B cell (primary cell): Measurements from ENCODE around the gene MNX1. TPM values are rescaled to one million over a fixed set of nuclear protein-coding genes. Genes with fewer than 3 reads are reported as not detected.

Experiments used
- ATAC-seq: fragments of 200-7000 bp; cut with Tn5 transposase; one replicate; pipeline ENCODE4 v1.10.0; 2021; ENCODE audit warnings: low read depth, mild to moderate bottlenecking, moderate number of reproducible peaks, moderate library complexity
- CTCF ChIA-PET: fragments of 350-600 bp; sonication (Branson Sonifier 250); formaldehyde crosslinking; loops from one replicate; lab custom pipeline; 2021; ENCODE audit warnings: antibody characterized with exemption, inconsistent platforms; lab: Charles Lee
- POLR2A ChIA-PET: fragments of 350-600 bp; sonication (Branson Sonifier 250); formaldehyde crosslinking; loops from one replicate; lab custom pipeline; 2021; ENCODE audit warnings: antibody characterized with exemption; lab: Charles Lee
- DNase-seq: peaks from one replicate; pipeline ENCODE4 v3.0.0; 2013
- H2AFZ ChIP-seq: 2 replicates; pipeline ENCODE4 v1.6.1; 2012; ENCODE audit warnings: mild to moderate bottlenecking, low read depth, low read length; ENCODE audit not compliant: insufficient read depth, poor library complexity, severe bottlenecking
- H3K27ac ChIP-seq, 2 donors: 1 replicate in 1 of 2; 2 replicates in 1 of 2; pipeline ENCODE4 v1.5.1; 2012 to 2013; ENCODE audit warnings: low read length in 2 of 2, mild to moderate bottlenecking in 2 of 2, moderate library complexity in 1 of 2
- H3K27me3 ChIP-seq, 4 experiments: fragments of 200-600 bp in 1 of 4; sonication (generic) in 1 of 4; replicated peaks in 1 of 4; 1 replicate in 2 of 4; 2 replicates in 2 of 4; pipeline versions ENCODE4 v1.6.1 to v1.7.0; 2013 to 2016; ENCODE audit warnings: low read length in 3 of 4, mild to moderate bottlenecking in 2 of 4, mixed read lengths in 1 of 4, moderate library complexity in 1 of 4; ENCODE audit not compliant: insufficient read depth in 4 of 4, control insufficient read depth in 3 of 4; ENCODE audit errors: control extremely low read depth in 1 of 4
- H3K36me3 ChIP-seq, 2 experiments: replicated peaks in 1 of 2; 1 replicate in 1 of 2; 2 replicates in 1 of 2; pipeline versions ENCODE4 v1.6.1 to v1.7.1; 2013; ENCODE audit warnings: low read length in 1 of 2; ENCODE audit not compliant: insufficient read depth in 2 of 2, control insufficient read depth in 1 of 2; ENCODE audit errors: control extremely low read depth in 1 of 2, extremely low read depth in 1 of 2
- H3K4me1 ChIP-seq, 2 donors: fragments of 200-600 bp in 1 of 2; sonication (generic) in 1 of 2; 1 replicate in 1 of 2; 2 replicates in 1 of 2; pipeline versions ENCODE4 v1.5.1 to v1.6.1; 2013 to 2017; ENCODE audit warnings: low read length in 2 of 2; ENCODE audit not compliant: control insufficient read depth in 2 of 2, insufficient read depth in 2 of 2
- H3K4me2 ChIP-seq: replicated peaks from 2 replicates; pipeline ENCODE3; 2012; ENCODE audit warnings: mild to moderate bottlenecking, low read depth, low read length; ENCODE audit not compliant: poor library complexity, severe bottlenecking
- H3K4me3 ChIP-seq, 5 experiments: fragments of 200-600 bp in 1 of 5; sonication (generic) in 1 of 5; 1 replicate in 3 of 5; 2 replicates in 2 of 5; pipeline versions ENCODE4 v1.5.1 to v1.7.0; 2011 to 2016; ENCODE audit warnings: low read length in 4 of 5, mild to moderate bottlenecking in 4 of 5, low read depth in 2 of 5, control low read depth in 1 of 5, moderate library complexity in 1 of 5; ENCODE audit not compliant: insufficient read depth in 1 of 5; ENCODE audit errors: control extremely low read depth in 1 of 5, extremely low read depth in 1 of 5
- H3K79me2 ChIP-seq: fragments of 200-600 bp; sonication (generic); one replicate; pipeline ENCODE4 v1.6.0; 2016; ENCODE audit warnings: low read length; ENCODE audit not compliant: control insufficient read depth, insufficient read depth
- H3K9ac ChIP-seq: fragments of 200-600 bp; sonication (generic); 2 replicates; pipeline ENCODE4 v1.6.1; 2017; ENCODE audit warnings: mild to moderate bottlenecking, low read length, moderate library complexity
- H3K9me3 ChIP-seq, 3 donors: one replicate each; pipeline versions ENCODE4 v1.6.1 to v1.7.1; 2013; ENCODE audit warnings: low read length in 2 of 3; ENCODE audit not compliant: control insufficient read depth in 2 of 3, insufficient read depth in 1 of 3; ENCODE audit errors: control extremely low read depth in 1 of 3
- H4K20me1 ChIP-seq: 2 replicates; pipeline ENCODE4 v1.6.0; 2012; ENCODE audit warnings: mild to moderate bottlenecking, low read length; ENCODE audit not compliant: insufficient read depth, control insufficient read depth, poor library complexity, severe bottlenecking
- H3K27ac Mint-ChIP-seq: one replicate; pipeline ENCODE4 v1.8.0; 2021; ENCODE audit warnings: mixed read lengths
- H3K27me3 Mint-ChIP-seq: one replicate; pipeline ENCODE4 v1.8.0; 2021; ENCODE audit warnings: mixed read lengths
- H3K4me1 Mint-ChIP-seq: one replicate; pipeline ENCODE4 v1.8.0; 2021; ENCODE audit warnings: mixed read lengths
- H3K4me3 Mint-ChIP-seq: one replicate; pipeline ENCODE4 v1.8.0; 2021; ENCODE audit warnings: mixed read lengths
- H3K9me3 Mint-ChIP-seq: one replicate; pipeline ENCODE4 v1.8.0; 2022; ENCODE audit warnings: mixed read lengths; ENCODE audit not compliant: insufficient read depth
- CTCF ChIP-seq: fragments of 200-600 bp; IDR thresholded peaks from one replicate; pipeline ENCODE4 v1.8.0; 2022; ENCODE audit warnings: antibody characterized with exemption, mild to moderate bottlenecking
- EZH2 ChIP-seq: IDR thresholded peaks from 2 replicates; pipeline ENCODE4 v1.6.1; 2012; ENCODE audit warnings: borderline replicate concordance, low read depth, mild to moderate bottlenecking, moderate library complexity, low read length; ENCODE audit not compliant: insufficient read depth, poor library complexity, severe bottlenecking
- WGBS: methylation state at CpG from one replicate; pipeline ENCODE4 v1.1.5; 2013; ENCODE audit warnings: missing lambda C conversion rate; ENCODE audit not compliant: insufficient coverage; 5-methylcytosine and 5-hydroxymethylcytosine counted together
- intact Hi-C: fragments of 100-400 bp; cut with micrococcal nuclease; formaldehyde crosslinking; loops from one replicate; pipeline ENCODE4 v1.10.0; 2022
- polyA plus RNA-seq: library from polyadenylated mRNA; depleted of rRNA; stranded (reverse); fragments of >200 nt; gene quantifications from 2 replicates; pipeline ENCODE4 v1.2.3, GENCODE V29; 2012
- total RNA-seq, 2 donors: library from RNA; stranded (reverse); fragments of 120-200 nt in 1 of 2; gene quantifications; 1 replicate in 1 of 2; 2 replicates in 1 of 2; pipeline versions ENCODE4 v1.2.3 to v1.2.4, GENCODE V29; 2013 to 2022

Gene MNX1
- total and polyA plus RNA-seq, 2 donors (not counting 1 experiment from before 2014, with no cell fraction given): not detected

GRCh38 chr7:156962145-156962544 lies 48.3 kb downstream of the MNX1 start:
- intact Hi-C loops: no loop called here
- H3K4me1 ChIP-seq: no peaks in the 10 kb centered on the region
- POLR2A ChIA-PET: no interaction called here

DNA sequence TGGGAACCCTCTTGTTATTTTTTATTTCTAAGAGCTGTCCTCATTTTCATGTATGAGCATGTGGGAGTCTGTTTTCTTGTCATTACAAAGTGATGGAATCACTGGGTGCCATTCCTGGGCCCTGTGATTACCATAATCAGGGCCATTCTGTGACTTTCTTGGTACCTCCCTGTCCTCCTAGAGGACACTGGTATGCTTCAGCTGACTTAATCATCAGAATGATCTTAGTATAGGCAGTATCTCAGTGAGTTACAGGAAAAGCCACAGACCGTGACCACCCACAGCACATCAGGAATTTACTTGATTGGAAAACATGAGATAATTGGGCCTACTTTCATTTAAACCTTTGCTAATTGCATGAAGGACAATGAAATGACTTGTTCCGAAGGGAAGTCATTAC lies 53.7 kb downstream of the MNX1 start:
- peaks cover 0 to 4% of the 10 kb centered on the region in 2 donors for H3K4me1 ChIP-seq
- no peaks in the 10 kb centered on the region for H3K9me3 ChIP-seq
- ATAC-seq: no peak
- ChIA-PET CTCF (no interaction called here), POLR2A (no interaction called here)
- no peaks in the 10 kb centered on the region for H3K27me3 ChIP-seq
- H3K4me2 ChIP-seq: no peak overlapping the region
- peaks cover 49% of the 10 kb centered on the region for H3K79me2 ChIP-seq
- Mint-ChIP-seq H3K27me3 (no peaks in the 10 kb centered on the region), H3K27ac (no peak overlapping the region), H3K9me3 (no peaks in the 10 kb centered on the region), H3K4me1 (peaks cover 4% of the 10 kb centered on the region), H3K4me3 (no peak overlapping the region)
- intact Hi-C loops: no loop called here
- no peak for DNase-seq
- TF ChIP-seq CTCF: no peak
- TF ChIP-seq EZH2: no peak
- H3K27ac ChIP-seq: no peak overlapping the region
- 86% methylated on average over 1 of the region's 2 CpGs for WGBS
- H3K9ac ChIP-seq: no peak overlapping the region
- peaks cover 47% of the 10 kb centered on the region for H4K20me1 ChIP-seq
- H2AFZ ChIP-seq: no peak overlapping the region
- H3K36me3 ChIP-seq: peaks cover 8 to 85% of the 10 kb centered on the region in 2 experiments
- no peak overlapping the region for H3K4me3 ChIP-seq

More at GRCh38 chr7:156962145-156962544, 48.3 kb downstream of the MNX1 start:
- H3K4me3 ChIP-seq: no peak overlapping the region
- no peak for DNase-seq
- peaks cover 18% of the 10 kb centered on the region for H4K20me1 ChIP-seq
- no peak overlapping the region for H3K4me2 ChIP-seq
- Mint-ChIP-seq H3K4me3 (no peak overlapping the region), H3K27ac (no peak overlapping the region), H3K9me3 (no peaks in the 10 kb centered on the region), H3K4me1 (no peaks in the 10 kb centered on the region), H3K27me3 (no peaks in the 10 kb centered on the region)
- H3K27ac ChIP-seq: no peak overlapping the region
- no peaks in the 10 kb centered on the region for H3K9me3 ChIP-seq
- H3K36me3 ChIP-seq: peaks cover 4 to 87% of the 10 kb centered on the region in 2 experiments
- WGBS: 97% methylated on average over 18 of the region's 18 CpGs
- H3K27me3 ChIP-seq: no peaks in the 10 kb centered on the region
- H3K9ac ChIP-seq: no peak overlapping the region
- CTCF ChIA-PET: no interaction called here
- TF ChIP-seq CTCF: no peak
- no peak for TF ChIP-seq EZH2
- no peak overlapping the region for H2AFZ ChIP-seq
- H3K79me2 ChIP-seq: peaks cover 13% of the 10 kb centered on the region
- ATAC-seq: no peak
